ENCODE measurements around the gene PCMTD2.

GRCh38 chr20:64236137-64237088, 19.1 kb upstream of the PCMTD2 start:
- TF ChIP-seq TAF1 (IDR thresholded peaks at IDR 0.05; ENCODE audit: borderline replicate concordance, low read depth, low read length) (no peak), CTCF (IDR thresholded peaks at IDR 0.05) (no peak)
